ENCODE data around the gene ZNF219.

DNA sequence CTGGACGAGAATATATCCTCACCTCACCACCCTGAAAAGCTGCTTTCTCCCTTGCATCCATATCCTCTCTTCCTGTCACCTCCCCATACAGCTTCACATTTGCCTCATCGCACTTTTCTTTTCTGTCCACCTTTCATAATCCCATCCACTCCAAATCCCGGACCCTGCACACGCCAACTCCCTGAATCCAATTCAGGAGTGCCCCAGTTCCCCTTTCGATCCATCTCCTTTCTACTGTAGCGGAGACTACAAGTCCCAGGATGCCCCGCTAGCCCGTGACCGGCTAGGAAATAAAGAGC is 4.9 kb upstream of the ZNF219 start:
- TF ChIP-seq, protein P1, sequence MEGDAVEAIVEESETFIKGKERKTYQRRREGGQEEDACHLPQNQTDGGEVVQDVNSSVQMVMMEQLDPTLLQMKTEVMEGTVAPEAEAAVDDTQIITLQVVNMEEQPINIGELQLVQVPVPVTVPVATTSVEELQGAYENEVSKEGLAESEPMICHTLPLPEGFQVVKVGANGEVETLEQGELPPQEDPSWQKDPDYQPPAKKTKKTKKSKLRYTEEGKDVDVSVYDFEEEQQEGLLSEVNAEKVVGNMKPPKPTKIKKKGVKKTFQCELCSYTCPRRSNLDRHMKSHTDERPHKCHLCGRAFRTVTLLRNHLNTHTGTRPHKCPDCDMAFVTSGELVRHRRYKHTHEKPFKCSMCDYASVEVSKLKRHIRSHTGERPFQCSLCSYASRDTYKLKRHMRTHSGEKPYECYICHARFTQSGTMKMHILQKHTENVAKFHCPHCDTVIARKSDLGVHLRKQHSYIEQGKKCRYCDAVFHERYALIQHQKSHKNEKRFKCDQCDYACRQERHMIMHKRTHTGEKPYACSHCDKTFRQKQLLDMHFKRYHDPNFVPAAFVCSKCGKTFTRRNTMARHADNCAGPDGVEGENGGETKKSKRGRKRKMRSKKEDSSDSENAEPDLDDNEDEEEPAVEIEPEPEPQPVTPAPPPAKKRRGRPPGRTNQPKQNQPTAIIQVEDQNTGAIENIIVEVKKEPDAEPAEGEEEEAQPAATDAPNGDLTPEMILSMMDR (conservative IDR thresholded peaks at IDR 0.05 in 1 of 2, IDR thresholded peaks at IDR 0.05 in 1 of 2; ENCODE audit: extremely low read depth in 1 of 2, insufficient read depth in 1 of 2, low read depth in 1 of 2, low read length in 2 of 2): no peak
- no peak for TF ChIP-seq EZH2 (IDR thresholded peaks at IDR 0.05; ENCODE audit: borderline replicate concordance, low read length)
